HCT116 (cell line): ENCODE results near the gene CPA4. TPM values are rescaled to one million over a fixed set of nuclear protein-coding genes. Genes with fewer than 3 reads are reported as not detected.

Experiments used
- ATAC-seq: fragments of 200-7000 bp; cut with Tn5 transposase; 2 replicates; pipeline ENCODE4 v1.9.1; 2020; ENCODE audit warnings: mild to moderate bottlenecking, moderate library complexity
- BruUV-seq: library from RNA; stranded (reverse); fragments of 400-500 nt; replicated peaks from 2 replicates; lab custom pipeline; 2021; lab: Mats Ljungman, UMichigan
- CTCF ChIA-PET: fragments of 300-600 bp; sonication (Branson Sonifier 250); formaldehyde crosslinking; loops from one replicate; lab custom pipeline; 2021; ENCODE audit warnings: antibody characterized with exemption; lab: Charles Lee
- POLR2A ChIA-PET: fragments of 300-600, 350-600 bp; sonication (Branson Sonifier 250); formaldehyde crosslinking; loops from one replicate; lab custom pipeline; 2021; ENCODE audit warnings: antibody characterized with exemption; lab: Charles Lee
- RAD21 ChIA-PET, 2 experiments: fragments of 300-600 bp; sonication (Branson Sonifier 250); formaldehyde crosslinking; loops; one replicate each; lab custom pipeline; 2023; ENCODE audit warnings: low total read pairs in 2 of 2; ENCODE audit not compliant: uncharacterized antibody in 2 of 2, unreplicated experiment in 2 of 2, low non-redundant PET in 1 of 2; lab: Charles Lee
- DNase-seq: peaks from one replicate; pipeline ENCODE4 v3.0.0-alpha.2; 2010; ENCODE audit warnings: low read depth, low spot score
- H2AFZ ChIP-seq: fragments of 200-600 bp; shearing (Covaris generic), sonication (generic); 2 replicates; pipeline ENCODE4 v1.6.1; 2017; ENCODE audit warnings: low read depth, mixed run types, mixed read lengths, antibody characterized with exemption, low read length; ENCODE audit not compliant: poor library complexity, severe bottlenecking
- H3K27ac ChIP-seq: 2 replicates; pipeline ENCODE4 v1.5.1; 2012; ENCODE audit warnings: low read depth, low read length
- H3K27me3 ChIP-seq: fragments of 200-600 bp; sonication (generic); 2 replicates; pipeline ENCODE4 v1.6.1; 2016; ENCODE audit warnings: mixed run types, low read length, mixed read lengths; ENCODE audit not compliant: insufficient read depth
- H3K36me3 ChIP-seq, 2 experiments: fragments of 200-500 bp in 1 of 2; fragments of 200-600 bp in 1 of 2; sonication (Bioruptor generic) in 1 of 2; sonication (generic) in 1 of 2; 2 replicates each; pipeline versions ENCODE4 v1.5.1 to v1.6.1; 2014 to 2016; ENCODE audit warnings: low read length in 2 of 2, inconsistent platforms in 1 of 2, mixed read lengths in 1 of 2, mixed run types in 1 of 2; ENCODE audit not compliant: insufficient read depth in 2 of 2, control insufficient read depth in 1 of 2
- H3K4me1 ChIP-seq, 2 experiments: fragments of 200-600 bp in 1 of 2; sonication (generic) in 1 of 2; 2 replicates each; pipeline versions ENCODE4 v1.5.1 to v1.6.1; 2012 to 2017; ENCODE audit warnings: low read length in 2 of 2, inconsistent platforms in 1 of 2, mild to moderate bottlenecking in 1 of 2, mixed read lengths in 1 of 2, mixed run types in 1 of 2, moderate library complexity in 1 of 2; ENCODE audit not compliant: insufficient read depth in 2 of 2, control insufficient read depth in 1 of 2
- H3K4me2 ChIP-seq: fragments of 200-600 bp; sonication (generic); 2 replicates; pipeline ENCODE4 v1.6.1; 2017; ENCODE audit warnings: mixed run types, low read length, mixed read lengths
- H3K4me3 ChIP-seq, 2 experiments: fragments of 200-600 bp in 1 of 2; sonication (generic) in 1 of 2; replicated peaks in 1 of 2; 2 replicates each; pipeline ENCODE4 v1.5.1; 2011 to 2016; ENCODE audit warnings: low read length in 2 of 2, control low read depth in 1 of 2, low read depth in 1 of 2, mild to moderate bottlenecking in 1 of 2, mixed read lengths in 1 of 2, mixed run types in 1 of 2
- H3K79me2 ChIP-seq: fragments of 200-600 bp; sonication (generic); 2 replicates; pipeline ENCODE4 v1.6.1; 2017; ENCODE audit warnings: mild to moderate bottlenecking, mixed run types, low read length, moderate library complexity, mixed read lengths; ENCODE audit not compliant: insufficient read depth
- H3K9ac ChIP-seq: fragments of 200-600 bp; sonication (generic); 2 replicates; pipeline ENCODE4 v1.6.1; 2016; ENCODE audit warnings: low read length, mixed read lengths
- H3K9me2 ChIP-seq: fragments of 200-600 bp; sonication (generic), shearing (Covaris generic); 2 replicates; pipeline ENCODE4 v1.6.1; 2017; ENCODE audit warnings: mixed run types, mild to moderate bottlenecking, moderate library complexity; ENCODE audit not compliant: insufficient read depth
- H3K9me3 ChIP-seq, 2 experiments: fragments of 200-500 bp in 1 of 2; fragments of 200-600 bp in 1 of 2; sonication (Bioruptor generic) in 1 of 2; sonication (generic) in 1 of 2; 2 replicates each; pipeline ENCODE4 v1.6.1; 2014 to 2017; ENCODE audit warnings: low read length in 2 of 2, mixed read lengths in 2 of 2, inconsistent platforms in 1 of 2, low read depth in 1 of 2, mild to moderate bottlenecking in 1 of 2, mixed run types in 1 of 2, moderate library complexity in 1 of 2; ENCODE audit not compliant: control insufficient read depth in 1 of 2, insufficient read depth in 1 of 2
- H4K20me1 ChIP-seq: fragments of 200-600 bp; sonication (generic), shearing (Covaris generic); 2 replicates; pipeline ENCODE4 v1.6.1; 2017; ENCODE audit warnings: mixed run types, mild to moderate bottlenecking, moderate library complexity; ENCODE audit not compliant: insufficient read depth
- EGR1 ChIP-seq: IDR thresholded peaks from 2 replicates; pipeline ENCODE4 v1.6.1; 2012; ENCODE audit warnings: low read depth
- EZH2 ChIP-seq: fragments of 200-600 bp; sonication (generic); IDR thresholded peaks from 2 replicates; pipeline ENCODE4 v1.6.1; 2017; ENCODE audit warnings: antibody characterized with exemption, mixed run types
- FOSL1 ChIP-seq: IDR thresholded peaks from 2 replicates; pipeline ENCODE4 v1.6.1; 2012; ENCODE audit warnings: low read depth
- POLR2AphosphoS5 ChIP-seq: IDR thresholded peaks from 2 replicates; pipeline ENCODE4 v1.6.1; 2011; ENCODE audit warnings: mild to moderate bottlenecking, low read depth, low read length, moderate library complexity
- RAD21 ChIP-seq: IDR thresholded peaks from 2 replicates; pipeline ENCODE4 v1.6.1; 2012; ENCODE audit warnings: low read depth, mild to moderate bottlenecking
- SIN3A ChIP-seq: IDR thresholded peaks from 2 replicates; pipeline ENCODE4 v1.6.1; 2012; ENCODE audit warnings: low read depth
- SP1 ChIP-seq: IDR thresholded peaks from 2 replicates; pipeline ENCODE4 v1.6.1; 2012; ENCODE audit warnings: low read depth
- SRF ChIP-seq: IDR thresholded peaks from 2 replicates; pipeline ENCODE4 v1.6.1; 2012; ENCODE audit warnings: low read depth
- YY1 ChIP-seq: IDR thresholded peaks from 2 replicates; pipeline ENCODE4 v1.6.1; 2011; ENCODE audit warnings: low read length, low read depth, moderate library complexity, mild to moderate bottlenecking; ENCODE audit not compliant: insufficient replicate concordance; ENCODE audit errors: extremely low read depth
- ZFX ChIP-seq: fragments of 450-650 bp; IDR thresholded peaks from 2 replicates; pipeline ENCODE4 v1.6.1; 2017
- ZNF274 ChIP-seq: fragments of 200-500 bp; sonication (Bioruptor generic); IDR thresholded peaks from 2 replicates; pipeline ENCODE4 v1.6.1; 2014; ENCODE audit warnings: mild to moderate bottlenecking, low read depth, low read length, inconsistent platforms
- intact Hi-C: fragments of 100-400 bp; cut with micrococcal nuclease; formaldehyde crosslinking; loops from 2 replicates; pipeline ENCODE4 v1.10.0; 2022
- total RNA-seq: library from RNA; stranded (reverse); gene quantifications from one replicate; pipeline ENCODE4 v1.2.1, GENCODE V29; 2021; ENCODE audit not compliant: unreplicated experiment
- TF ChIP-seq, protein P1 (sequence below): IDR thresholded peaks from 2 replicates; pipeline ENCODE4 v1.6.1; 2012
- TF ChIP-seq, protein P2 (sequence below), 3 experiments: fragments of 200-600 bp in 1 of 3; sonication (generic) in 1 of 3; IDR thresholded peaks in 2 of 3; conservative IDR thresholded peaks in 1 of 3; 2 replicates each; pipeline ENCODE4 v1.5.1; 2012 to 2017; ENCODE audit warnings: low read depth in 2 of 3, low read length in 2 of 3, antibody characterized with exemption in 1 of 3, borderline replicate concordance in 1 of 3, control low read depth in 1 of 3, mild to moderate bottlenecking in 1 of 3, mixed read lengths in 1 of 3, mixed run types in 1 of 3, moderate library complexity in 1 of 3; ENCODE audit not compliant: insufficient read depth in 1 of 3
- TF ChIP-seq, protein P3 (sequence below): IDR thresholded peaks from 2 replicates; pipeline ENCODE4 v1.6.1; 2012; ENCODE audit warnings: low read depth

Gene CPA4
- total RNA-seq, 1 experiment from 2014 or later, result 38.7 TPM

DNA sequence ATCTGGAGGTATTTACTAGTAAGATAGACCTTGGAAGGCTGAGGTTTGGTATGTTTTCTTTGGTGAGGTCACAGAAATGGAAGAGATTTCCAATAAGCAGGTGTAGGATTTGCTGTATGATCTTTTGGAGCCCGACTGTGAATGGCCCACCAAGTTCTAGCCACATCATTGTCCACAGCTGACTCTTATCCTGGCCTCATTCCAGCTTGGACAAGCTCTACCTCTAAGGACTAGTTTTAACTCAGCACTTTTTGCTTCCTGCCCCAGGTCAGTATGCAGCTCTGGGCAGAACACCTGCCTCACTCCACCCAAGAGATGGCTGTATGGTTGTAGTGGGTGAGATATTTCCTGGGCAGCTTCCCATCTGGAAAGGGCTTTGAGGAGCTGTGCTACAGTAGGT is 6.1 kb upstream of the CPA4 start (continued):
- TF ChIP-seq, protein P1, sequence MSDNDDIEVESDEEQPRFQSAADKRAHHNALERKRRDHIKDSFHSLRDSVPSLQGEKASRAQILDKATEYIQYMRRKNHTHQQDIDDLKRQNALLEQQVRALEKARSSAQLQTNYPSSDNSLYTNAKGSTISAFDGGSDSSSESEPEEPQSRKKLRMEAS, result no peak
- TF ChIP-seq EGR1, result no peak

DNA sequence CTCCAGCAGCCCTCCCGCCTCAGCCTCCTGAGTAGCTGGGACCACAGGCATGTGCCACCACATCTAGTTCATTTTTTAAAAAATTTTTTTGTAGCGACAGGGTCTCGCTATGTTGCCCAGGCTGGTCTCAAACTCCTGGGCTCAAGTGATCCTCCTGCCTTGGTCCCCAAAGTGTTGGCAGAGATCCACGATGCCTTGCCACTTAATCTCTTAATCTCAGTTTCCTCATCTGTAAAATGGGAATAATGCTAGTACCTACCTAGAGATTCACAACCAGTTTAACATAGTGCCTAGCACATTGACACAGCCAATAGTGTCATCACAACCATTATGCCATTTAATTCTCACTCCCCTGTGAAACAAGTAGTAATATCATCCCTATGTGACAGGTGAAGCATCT is 4.8 kb upstream of the CPA4 start:
- RAD21 ChIA-PET, result no interaction called here
- TF ChIP-seq, protein P2, sequence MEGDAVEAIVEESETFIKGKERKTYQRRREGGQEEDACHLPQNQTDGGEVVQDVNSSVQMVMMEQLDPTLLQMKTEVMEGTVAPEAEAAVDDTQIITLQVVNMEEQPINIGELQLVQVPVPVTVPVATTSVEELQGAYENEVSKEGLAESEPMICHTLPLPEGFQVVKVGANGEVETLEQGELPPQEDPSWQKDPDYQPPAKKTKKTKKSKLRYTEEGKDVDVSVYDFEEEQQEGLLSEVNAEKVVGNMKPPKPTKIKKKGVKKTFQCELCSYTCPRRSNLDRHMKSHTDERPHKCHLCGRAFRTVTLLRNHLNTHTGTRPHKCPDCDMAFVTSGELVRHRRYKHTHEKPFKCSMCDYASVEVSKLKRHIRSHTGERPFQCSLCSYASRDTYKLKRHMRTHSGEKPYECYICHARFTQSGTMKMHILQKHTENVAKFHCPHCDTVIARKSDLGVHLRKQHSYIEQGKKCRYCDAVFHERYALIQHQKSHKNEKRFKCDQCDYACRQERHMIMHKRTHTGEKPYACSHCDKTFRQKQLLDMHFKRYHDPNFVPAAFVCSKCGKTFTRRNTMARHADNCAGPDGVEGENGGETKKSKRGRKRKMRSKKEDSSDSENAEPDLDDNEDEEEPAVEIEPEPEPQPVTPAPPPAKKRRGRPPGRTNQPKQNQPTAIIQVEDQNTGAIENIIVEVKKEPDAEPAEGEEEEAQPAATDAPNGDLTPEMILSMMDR (IDR thresholded peaks at IDR 0.05 in 2 of 3, conservative IDR thresholded peaks at IDR 0.05 in 1 of 3; ENCODE audit: borderline replicate concordance in 1 of 3, insufficient read depth in 1 of 3, low read depth in 2 of 3, low read length in 2 of 3), result no peak
- no peak for TF ChIP-seq POLR2AphosphoS5
- no peak for TF ChIP-seq RAD21
- no peak for TF ChIP-seq EZH2
- TF ChIP-seq, protein P3, sequence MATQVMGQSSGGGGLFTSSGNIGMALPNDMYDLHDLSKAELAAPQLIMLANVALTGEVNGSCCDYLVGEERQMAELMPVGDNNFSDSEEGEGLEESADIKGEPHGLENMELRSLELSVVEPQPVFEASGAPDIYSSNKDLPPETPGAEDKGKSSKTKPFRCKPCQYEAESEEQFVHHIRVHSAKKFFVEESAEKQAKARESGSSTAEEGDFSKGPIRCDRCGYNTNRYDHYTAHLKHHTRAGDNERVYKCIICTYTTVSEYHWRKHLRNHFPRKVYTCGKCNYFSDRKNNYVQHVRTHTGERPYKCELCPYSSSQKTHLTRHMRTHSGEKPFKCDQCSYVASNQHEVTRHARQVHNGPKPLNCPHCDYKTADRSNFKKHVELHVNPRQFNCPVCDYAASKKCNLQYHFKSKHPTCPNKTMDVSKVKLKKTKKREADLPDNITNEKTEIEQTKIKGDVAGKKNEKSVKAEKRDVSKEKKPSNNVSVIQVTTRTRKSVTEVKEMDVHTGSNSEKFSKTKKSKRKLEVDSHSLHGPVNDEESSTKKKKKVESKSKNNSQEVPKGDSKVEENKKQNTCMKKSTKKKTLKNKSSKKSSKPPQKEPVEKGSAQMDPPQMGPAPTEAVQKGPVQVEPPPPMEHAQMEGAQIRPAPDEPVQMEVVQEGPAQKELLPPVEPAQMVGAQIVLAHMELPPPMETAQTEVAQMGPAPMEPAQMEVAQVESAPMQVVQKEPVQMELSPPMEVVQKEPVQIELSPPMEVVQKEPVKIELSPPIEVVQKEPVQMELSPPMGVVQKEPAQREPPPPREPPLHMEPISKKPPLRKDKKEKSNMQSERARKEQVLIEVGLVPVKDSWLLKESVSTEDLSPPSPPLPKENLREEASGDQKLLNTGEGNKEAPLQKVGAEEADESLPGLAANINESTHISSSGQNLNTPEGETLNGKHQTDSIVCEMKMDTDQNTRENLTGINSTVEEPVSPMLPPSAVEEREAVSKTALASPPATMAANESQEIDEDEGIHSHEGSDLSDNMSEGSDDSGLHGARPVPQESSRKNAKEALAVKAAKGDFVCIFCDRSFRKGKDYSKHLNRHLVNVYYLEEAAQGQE, result no peak
- TF ChIP-seq YY1, result no peak
- no peak for TF ChIP-seq SRF
- no peak for TF ChIP-seq SIN3A
- TF ChIP-seq ZFX, result no peak
- TF ChIP-seq FOSL1, result no peak
- no peak for TF ChIP-seq ZNF274
- TF ChIP-seq SP1, result no peak
- H3K79me2 ChIP-seq, result no peaks in the 10 kb centered on the region
- H3K36me3 ChIP-seq, result no peaks in the 10 kb centered on the region
- H3K9me2 ChIP-seq, result no peaks in the 10 kb centered on the region
- intact Hi-C loops, result no loop called here
- POLR2A ChIA-PET, result no interaction called here
- H3K4me3 ChIP-seq, result 0 out of 4 replicates have a peak overlapping the region, but pooled peaks of 1 of the 2 experiments have one; percentile 35
- no peaks in the 10 kb centered on the region for H3K27me3 ChIP-seq
- CTCF ChIA-PET, result no interaction called here
- peak overlapping the region; percentile 71 for H3K4me2 ChIP-seq
- ATAC-seq, result no peak
- DNase-seq, result no peak
- BruUV-seq, result no TSS peak
- no peaks in the 10 kb centered on the region for H4K20me1 ChIP-seq
- no peaks in the 10 kb centered on the region for H3K9me3 ChIP-seq
- peak overlapping the region; percentile 26 for H3K9ac ChIP-seq
- peak overlapping the region; percentile 1; the same call in 1 of the 2 replicates for H3K27ac ChIP-seq
- H3K4me1 ChIP-seq, result peaks cover 38 to 69% of the 10 kb centered on the region in 2 experiments
- peak overlapping the region; percentile 59 for H2AFZ ChIP-seq
